GM12875 (cell line): ENCODE data around the gene HSD17B13.

Experiments
- H3K4me3 ChIP-seq: one replicate; pipeline ENCODE4 v1.5.1; 2011; ENCODE audit warnings: low read depth, low read length, control low read depth
- TF ChIP-seq, protein P1 (sequence below): IDR thresholded peaks from 2 replicates; pipeline ENCODE4 v1.5.1; 2011; ENCODE audit warnings: low read depth, mild to moderate bottlenecking, control low read depth, inconsistent platforms, low read length, moderate library complexity, borderline replicate concordance; ENCODE audit not compliant: insufficient read depth

The HSD17B13 gene

DNA sequence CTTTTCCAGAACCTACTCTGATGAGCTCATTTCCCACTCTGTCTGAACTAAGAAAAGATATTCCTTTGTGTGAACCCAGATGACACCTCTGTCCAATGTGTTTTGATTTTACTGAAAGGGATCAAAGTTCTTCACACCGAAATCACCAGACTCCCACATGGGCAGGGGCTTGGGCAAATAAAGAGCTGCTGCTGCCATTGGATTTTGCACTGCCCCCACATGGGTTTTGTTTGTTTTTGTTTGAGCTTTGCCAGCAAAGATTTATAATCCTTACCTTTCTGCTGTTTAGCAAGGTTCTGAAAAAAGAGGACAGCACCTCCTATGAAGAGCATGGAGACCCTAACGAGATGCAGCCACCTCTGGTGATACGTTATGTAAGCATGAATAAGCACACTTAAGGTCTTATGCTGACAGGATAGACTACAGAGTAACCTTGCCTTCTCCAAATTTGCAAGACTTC lies 44.3 kb downstream of the HSD17B13 start:
- TF ChIP-seq, protein P1, sequence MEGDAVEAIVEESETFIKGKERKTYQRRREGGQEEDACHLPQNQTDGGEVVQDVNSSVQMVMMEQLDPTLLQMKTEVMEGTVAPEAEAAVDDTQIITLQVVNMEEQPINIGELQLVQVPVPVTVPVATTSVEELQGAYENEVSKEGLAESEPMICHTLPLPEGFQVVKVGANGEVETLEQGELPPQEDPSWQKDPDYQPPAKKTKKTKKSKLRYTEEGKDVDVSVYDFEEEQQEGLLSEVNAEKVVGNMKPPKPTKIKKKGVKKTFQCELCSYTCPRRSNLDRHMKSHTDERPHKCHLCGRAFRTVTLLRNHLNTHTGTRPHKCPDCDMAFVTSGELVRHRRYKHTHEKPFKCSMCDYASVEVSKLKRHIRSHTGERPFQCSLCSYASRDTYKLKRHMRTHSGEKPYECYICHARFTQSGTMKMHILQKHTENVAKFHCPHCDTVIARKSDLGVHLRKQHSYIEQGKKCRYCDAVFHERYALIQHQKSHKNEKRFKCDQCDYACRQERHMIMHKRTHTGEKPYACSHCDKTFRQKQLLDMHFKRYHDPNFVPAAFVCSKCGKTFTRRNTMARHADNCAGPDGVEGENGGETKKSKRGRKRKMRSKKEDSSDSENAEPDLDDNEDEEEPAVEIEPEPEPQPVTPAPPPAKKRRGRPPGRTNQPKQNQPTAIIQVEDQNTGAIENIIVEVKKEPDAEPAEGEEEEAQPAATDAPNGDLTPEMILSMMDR: no peak

DNA sequence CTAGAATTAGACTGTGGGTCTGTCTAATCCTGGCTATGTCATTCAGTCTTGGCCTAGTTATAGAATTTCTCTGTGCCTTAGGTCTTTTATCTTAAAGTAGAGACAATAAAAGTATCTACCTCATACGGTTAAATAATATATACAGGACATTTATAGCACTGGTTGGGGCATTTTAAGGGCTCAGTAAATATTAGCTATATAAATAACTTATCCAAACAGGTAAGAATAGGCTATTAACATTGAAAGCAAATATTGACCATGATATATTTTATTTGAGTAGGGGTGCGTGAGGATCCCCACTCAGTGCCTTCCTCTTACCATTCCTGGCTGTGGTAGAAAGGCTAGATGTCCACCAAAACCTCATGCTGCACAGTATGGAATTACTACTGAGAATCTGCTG lies 47.4 kb downstream of the HSD17B13 start:
- no peak overlapping the region for H3K4me3 ChIP-seq
- TF ChIP-seq, protein P1: no peak

More for the DNA sequence above, 44.3 kb downstream of the HSD17B13 start:
- no peak overlapping the region for H3K4me3 ChIP-seq

DNA sequence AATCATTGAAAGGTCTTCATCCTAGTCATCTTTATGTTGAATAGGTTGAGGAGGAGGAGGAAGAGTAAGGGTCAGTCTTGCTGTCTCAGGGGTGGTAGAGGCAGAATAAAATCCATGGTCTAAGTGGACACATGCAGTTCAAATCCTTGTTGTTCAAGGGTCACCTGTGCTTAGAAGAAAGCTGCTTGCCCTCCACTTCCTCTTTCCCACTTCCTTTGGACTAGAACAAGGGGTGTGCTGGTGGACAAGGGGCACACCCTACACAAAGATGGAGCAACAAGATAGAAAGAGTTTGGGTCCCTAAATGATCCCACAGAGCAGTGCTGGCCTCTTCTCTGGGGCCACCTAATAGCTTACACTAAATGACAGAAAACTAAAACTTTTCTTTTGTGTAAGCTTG lies 47.9 kb downstream of the HSD17B13 start:
- TF ChIP-seq, protein P1: no peak
- no peak overlapping the region for H3K4me3 ChIP-seq

DNA sequence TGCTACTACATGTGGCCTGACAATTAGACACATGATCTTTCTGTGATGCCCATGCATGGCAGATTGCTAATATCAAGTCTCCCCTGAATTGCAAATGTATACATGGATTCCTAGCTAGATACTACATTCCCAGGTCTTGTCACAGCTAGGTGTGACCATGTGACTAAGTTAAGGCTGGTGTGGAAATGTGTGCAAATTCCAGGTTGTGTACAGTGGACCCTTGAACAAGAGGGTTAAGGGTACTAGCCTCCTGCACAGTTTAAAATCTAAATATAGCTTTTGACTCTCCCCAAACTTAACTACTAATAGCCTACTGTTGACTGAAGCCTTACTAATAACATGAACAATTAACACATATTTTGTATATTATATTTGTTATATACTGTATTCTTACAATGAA lies 48.4 kb downstream of the HSD17B13 start:
- TF ChIP-seq, protein P1: no peak
- no peak overlapping the region for H3K4me3 ChIP-seq

DNA sequence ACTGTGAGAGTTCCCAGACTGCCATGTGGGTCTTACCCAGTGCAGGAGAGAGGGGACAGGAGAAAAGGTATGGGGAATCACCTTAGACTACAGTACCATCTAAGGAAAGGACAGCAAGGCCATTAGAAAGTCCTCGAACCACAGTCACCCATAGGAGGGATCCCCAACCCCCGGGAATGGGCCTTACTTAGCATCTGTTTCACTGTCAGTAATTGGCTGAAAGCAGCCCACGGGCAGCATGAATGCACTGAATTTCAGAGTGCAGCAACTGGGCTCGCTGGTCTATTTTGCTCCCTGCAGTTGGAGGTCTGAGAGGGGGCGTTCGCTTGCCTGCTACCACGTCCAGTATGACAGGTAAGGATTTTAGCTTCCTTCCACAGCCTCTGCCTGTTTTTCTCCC lies 51.9 kb downstream of the HSD17B13 start:
- TF ChIP-seq, protein P1: no peak
- H3K4me3 ChIP-seq: no peak overlapping the region

DNA sequence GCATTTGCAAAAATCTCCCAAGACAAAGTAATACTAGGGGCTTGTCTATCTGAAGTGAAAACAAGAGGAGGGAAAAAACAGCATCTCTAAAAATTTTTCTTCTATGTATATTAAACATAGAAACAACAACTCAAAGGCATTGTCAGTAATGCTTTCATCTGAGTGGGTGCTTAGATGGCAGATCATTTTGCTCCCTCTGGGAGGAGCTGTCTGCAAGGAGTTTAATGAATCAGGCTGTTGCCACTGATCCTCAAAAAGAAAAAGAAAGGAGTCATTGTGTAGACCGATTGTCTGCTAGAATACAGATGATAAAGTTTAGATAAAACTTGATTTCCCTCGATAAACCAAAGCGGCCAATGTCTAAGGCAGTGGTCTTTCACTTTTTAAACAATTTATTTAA lies 52.5 kb downstream of the HSD17B13 start:
- TF ChIP-seq, protein P1: peak; percentile 16; the same call in 1 of the 2 replicates
- H3K4me3 ChIP-seq: no peak overlapping the region

DNA sequence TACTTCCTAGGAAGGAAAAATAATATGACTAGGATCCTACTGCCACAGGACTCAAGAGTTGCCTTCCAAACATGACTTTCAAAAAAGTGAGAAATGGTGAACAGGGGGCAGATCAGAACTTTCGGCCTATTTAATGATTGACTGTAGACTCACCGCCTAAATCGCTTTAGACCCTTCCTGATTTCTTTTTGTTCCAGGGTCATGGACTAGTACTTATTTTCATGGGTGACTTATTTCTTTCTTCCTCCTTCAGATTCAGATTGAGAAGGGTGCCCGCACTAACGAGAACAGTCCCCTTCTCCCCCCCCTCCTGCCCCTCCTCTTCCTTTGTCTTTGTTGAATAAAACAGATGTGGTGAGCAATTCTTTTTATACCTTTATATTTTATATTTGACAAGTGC lies 54.3 kb downstream of the HSD17B13 start:
- H3K4me3 ChIP-seq: no peak overlapping the region
- TF ChIP-seq, protein P1: no peak
